GM06990 (cell line): ENCODE results near the gene ZC3H12D.

Source experiments
- DNase-seq: peaks from one replicate; pipeline ENCODE4 v3.0.0-alpha.2; 2011; ENCODE audit not compliant: insufficient read length; ENCODE audit errors: extremely low read depth
- H3K27me3 ChIP-seq: replicated peaks from 2 replicates; pipeline ENCODE4 v1.6.0; 2011; ENCODE audit warnings: low read length; ENCODE audit not compliant: control insufficient read depth, insufficient read depth
- H3K36me3 ChIP-seq: 2 replicates; pipeline ENCODE4 v1.5.1; 2011; ENCODE audit warnings: low read length; ENCODE audit not compliant: control insufficient read depth, insufficient read depth
- H3K4me3 ChIP-seq: replicated peaks from 2 replicates; pipeline ENCODE4 v1.5.1; 2011; ENCODE audit warnings: low read depth, mild to moderate bottlenecking, control low read depth, low read length
- TF ChIP-seq, protein P1 (sequence below): IDR thresholded peaks from 2 replicates; pipeline ENCODE4 v1.5.1; 2011; ENCODE audit warnings: low read length, control low read depth, mild to moderate bottlenecking, inconsistent platforms; ENCODE audit not compliant: insufficient read depth, poor library complexity, severe bottlenecking

ZC3H12D gene

DNA sequence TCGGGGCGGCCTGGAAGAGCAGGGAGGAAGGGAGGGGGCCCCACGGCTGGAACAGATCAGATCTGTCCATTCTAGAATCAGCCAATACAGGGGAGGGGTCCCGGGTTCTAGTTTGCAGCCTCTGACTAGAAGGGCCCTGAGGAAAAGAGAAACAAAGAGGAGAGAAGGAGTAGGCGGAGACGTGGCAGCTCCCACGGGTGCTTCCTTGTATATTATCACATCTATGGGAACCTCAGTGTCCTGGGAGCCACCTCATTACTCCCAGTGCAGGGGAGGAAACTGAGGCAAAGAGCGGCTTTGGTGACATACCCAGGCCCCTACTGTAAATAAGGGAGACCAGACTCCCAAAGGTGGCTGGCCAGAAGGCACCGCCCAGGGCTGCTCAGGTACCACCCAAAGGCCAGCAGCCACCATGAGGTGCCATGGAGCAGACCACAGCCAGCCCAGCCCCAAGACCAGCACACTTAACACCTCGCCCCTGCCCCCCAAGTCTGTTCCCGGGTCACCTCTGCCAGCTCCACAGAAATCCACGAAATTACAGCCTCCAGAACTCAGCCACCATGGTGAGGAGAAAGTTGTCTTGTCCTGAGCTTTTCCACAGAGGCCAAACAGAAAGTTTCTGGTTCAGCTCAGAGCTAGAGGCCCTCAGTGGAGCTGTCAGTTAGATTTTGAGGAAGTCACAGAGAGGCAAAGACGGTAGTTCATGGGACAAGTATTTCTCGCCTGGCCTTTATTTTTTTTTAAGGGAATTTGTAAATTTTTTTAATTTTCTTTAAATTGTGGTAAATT lies 2.1 kb downstream of the ZC3H12D start:
- H3K36me3 ChIP-seq, result no peaks in the 10 kb centered on the region
- DNase-seq, result peak; percentile 64
- H3K27me3 ChIP-seq, result no peaks in the 10 kb centered on the region
- H3K4me3 ChIP-seq, result peak overlapping the region; percentile 76
- TF ChIP-seq, protein P1, sequence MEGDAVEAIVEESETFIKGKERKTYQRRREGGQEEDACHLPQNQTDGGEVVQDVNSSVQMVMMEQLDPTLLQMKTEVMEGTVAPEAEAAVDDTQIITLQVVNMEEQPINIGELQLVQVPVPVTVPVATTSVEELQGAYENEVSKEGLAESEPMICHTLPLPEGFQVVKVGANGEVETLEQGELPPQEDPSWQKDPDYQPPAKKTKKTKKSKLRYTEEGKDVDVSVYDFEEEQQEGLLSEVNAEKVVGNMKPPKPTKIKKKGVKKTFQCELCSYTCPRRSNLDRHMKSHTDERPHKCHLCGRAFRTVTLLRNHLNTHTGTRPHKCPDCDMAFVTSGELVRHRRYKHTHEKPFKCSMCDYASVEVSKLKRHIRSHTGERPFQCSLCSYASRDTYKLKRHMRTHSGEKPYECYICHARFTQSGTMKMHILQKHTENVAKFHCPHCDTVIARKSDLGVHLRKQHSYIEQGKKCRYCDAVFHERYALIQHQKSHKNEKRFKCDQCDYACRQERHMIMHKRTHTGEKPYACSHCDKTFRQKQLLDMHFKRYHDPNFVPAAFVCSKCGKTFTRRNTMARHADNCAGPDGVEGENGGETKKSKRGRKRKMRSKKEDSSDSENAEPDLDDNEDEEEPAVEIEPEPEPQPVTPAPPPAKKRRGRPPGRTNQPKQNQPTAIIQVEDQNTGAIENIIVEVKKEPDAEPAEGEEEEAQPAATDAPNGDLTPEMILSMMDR, result no peak

DNA sequence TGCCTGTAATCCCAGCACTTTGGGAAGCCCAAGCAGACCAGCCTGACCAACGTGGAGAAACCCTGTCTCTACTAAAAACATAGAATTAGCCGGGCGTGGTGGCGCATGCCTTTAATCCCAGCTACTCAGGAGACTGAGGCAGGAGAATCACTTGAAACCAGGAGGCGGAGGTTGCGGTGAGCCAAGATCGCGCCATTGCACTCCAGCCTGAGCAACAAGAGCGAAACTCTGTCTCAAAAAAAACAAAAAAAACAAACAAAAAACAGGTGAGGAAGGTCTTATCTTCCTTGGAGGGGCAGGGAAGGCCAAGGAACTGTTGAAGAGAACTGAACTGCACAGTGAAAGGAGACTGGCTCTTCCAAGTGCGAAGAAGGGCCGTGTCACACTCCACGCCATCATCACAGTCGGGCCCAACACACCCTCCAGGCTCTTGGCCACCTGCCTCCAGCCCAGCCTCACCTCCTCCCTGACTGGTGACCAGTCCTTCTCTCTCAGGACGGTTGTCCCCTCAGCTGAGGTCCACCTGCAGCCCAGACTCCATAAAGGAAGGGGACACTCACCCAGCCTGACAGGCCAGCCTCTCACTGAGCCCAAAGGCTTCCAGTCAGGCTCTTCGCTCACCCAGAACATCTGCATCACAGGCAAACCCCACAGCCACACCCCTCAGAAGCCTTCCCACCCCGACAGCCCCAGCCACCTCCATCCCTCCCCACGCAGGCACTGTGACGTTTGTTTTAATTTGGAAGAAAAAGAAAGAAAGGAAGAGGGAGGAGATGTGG lies 4.1 kb downstream of the ZC3H12D start:
- TF ChIP-seq, protein P1, result no peak
- peak; percentile 71 for DNase-seq
- no peaks in the 10 kb centered on the region for H3K36me3 ChIP-seq
- no peaks in the 10 kb centered on the region for H3K27me3 ChIP-seq
- peak overlapping the region; percentile 76 for H3K4me3 ChIP-seq

DNA sequence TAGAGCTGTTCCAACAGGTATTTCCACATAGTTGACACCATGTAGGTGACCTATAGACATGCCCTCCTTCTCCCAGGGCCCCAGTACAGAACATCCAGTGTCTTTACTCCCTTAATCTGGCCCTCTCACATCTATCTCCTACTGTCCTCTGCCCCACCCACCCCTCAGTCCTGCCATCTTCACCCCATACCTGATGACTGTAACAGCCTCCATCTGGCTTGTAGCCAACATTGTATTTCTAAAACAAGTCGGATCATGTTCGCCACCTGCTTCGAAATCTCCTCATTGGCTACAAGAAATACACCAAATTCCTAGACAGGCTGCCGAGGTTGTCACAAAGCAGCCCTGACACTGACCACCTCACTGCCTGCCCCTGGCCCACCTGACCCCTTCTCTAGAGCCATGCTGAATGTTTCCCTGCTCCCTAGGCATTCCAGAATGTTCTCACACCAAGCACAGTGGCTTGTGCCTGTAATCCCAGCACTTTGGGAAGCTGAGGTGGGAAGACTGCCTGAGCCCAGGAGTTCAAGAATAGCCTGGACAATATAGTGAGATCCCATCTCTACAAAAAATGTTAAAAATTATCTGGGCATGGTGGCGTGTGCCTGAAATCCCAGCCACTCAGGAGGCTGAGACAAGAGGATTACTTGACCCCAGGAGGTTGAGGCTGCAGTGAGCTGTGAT lies 6.0 kb downstream of the ZC3H12D start:
- H3K4me3 ChIP-seq, result peak overlapping the region; percentile 24; the same call in 1 of the 2 replicates
- H3K36me3 ChIP-seq, result no peaks in the 10 kb centered on the region; the same call in 1 of the 2 replicates
- H3K27me3 ChIP-seq, result no peaks in the 10 kb centered on the region
- no peak for DNase-seq
- TF ChIP-seq, protein P1, result no peak

DNA sequence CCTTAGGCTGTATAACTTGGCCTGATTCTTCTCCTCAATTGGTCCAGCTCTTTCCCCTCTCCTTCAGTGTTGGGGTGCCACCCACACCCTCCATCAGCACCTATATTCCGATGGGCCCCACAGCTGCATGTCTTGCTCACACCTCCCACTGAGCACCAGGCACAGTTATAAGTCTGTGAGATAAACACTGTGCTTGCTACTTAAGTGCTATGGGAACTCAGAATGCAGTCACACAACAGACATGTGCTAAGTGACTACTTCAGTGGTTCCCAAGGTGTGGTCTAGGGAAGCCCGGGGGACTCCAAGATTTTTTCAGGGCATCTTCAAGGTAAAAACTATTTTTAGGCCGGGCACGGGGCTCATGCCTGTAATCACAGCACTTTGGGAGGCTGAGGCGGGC lies 7.3 kb downstream of the ZC3H12D start:
- no peak for DNase-seq
- TF ChIP-seq, protein P1, result no peak
- Histone ChIP-seq H3K4me3 (no peak overlapping the region), H3K27me3 (no peaks in the 10 kb centered on the region), H3K36me3 (no peaks in the 10 kb centered on the region; the same call in 1 of the 2 replicates)

DNA sequence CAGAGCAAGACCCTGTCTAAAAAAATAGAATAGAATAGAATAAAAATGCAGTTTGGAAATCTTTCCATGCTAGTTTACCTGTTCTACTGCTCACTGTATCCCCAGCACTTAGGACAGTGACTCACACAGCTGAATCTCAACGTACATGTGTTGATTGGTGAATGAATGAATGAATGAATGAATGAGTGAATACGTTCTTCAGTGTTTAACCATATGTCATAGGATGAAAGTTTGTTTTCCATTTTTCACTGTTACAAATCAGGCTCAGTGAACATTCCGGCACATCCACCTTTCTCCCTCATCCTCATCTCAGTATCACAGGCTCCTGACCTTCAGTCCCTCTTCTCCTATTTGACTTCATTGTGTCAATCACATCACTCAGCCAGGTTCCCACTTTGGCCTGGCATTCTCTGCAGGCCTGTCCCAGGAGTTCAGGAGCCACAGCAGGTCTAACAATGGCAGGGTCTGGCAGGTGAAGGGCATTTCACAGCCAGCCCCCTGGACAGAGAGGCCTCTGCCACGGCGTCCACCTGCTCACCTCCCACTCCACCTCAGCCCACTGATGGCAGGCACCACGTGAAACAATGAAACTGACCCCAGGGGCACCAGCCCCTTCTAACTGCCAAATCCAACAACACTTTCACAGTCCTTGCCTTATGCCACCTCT lies 7.9 kb downstream of the ZC3H12D start:
- no peaks in the 10 kb centered on the region; the same call in 1 of the 2 replicates for H3K36me3 ChIP-seq
- TF ChIP-seq, protein P1, result no peak
- H3K4me3 ChIP-seq, result no peak overlapping the region
- DNase-seq, result no peak
- H3K27me3 ChIP-seq, result no peaks in the 10 kb centered on the region
